ENCODE results near the gene CEP350. TPM values are rescaled to one million over a fixed set of nuclear protein-coding genes. Genes with fewer than 3 reads are reported as not detected.
A peak's percentile ranks its signal among the peaks of the same experiment; 100 is the strongest.

Gene CEP350
- polyA plus RNA-seq, 1 donor (not counting 4 experiments of a cell fraction or from before 2014, with no cell fraction given) = 12.0 TPM

GRCh38 chr1:180156201-180156600 is 201.6 kb downstream of the CEP350 start:
- Histone ChIP-seq H4K20me1 (ENCODE audit: control insufficient read depth, extremely low read depth, insufficient read depth, low read length) (peaks cover 3% of the 10 kb centered on the region), H3K4me3 (ENCODE audit: control insufficient read depth in 2 of 3, extremely low read depth in 1 of 3, insufficient read depth in 2 of 3, low read depth in 1 of 3, low read length in 3 of 3) (peak overlapping the region in 2 of 3 experiments; percentile 79 to 88), H3K9me3 (ENCODE audit: control insufficient read depth, low read depth, low read length) (no peaks in the 10 kb centered on the region), H3K4me2 (ENCODE audit: control insufficient read depth, extremely low read depth, insufficient read depth, low read depth, low read length) (peak overlapping the region; percentile 88), H3K9ac (ENCODE audit: control insufficient read depth, extremely low read depth, insufficient read depth, low read length) (no peak overlapping the region), H3K9me1 (ENCODE audit: control insufficient read depth, extremely low read depth, insufficient read depth, low read length) (peaks cover 7% of the 10 kb centered on the region), H3K4me1 (ENCODE audit: control insufficient read depth, extremely low read depth, insufficient read depth, low read length) (peaks cover 37% of the 10 kb centered on the region), H3K27ac (ENCODE audit: control insufficient read depth, insufficient read depth, low read length) (no peak overlapping the region), H3K27me3 (ENCODE audit: control insufficient read depth, extremely low read depth, insufficient read depth, low read length) (no peaks in the 10 kb centered on the region), H3K36me3 (ENCODE audit: control insufficient read depth in 2 of 2, extremely low read depth in 1 of 2, insufficient read depth in 2 of 2, low read length in 2 of 2) (peaks cover 4 to 6% of the 10 kb centered on the region in 2 experiments), H2AFZ (ENCODE audit: control insufficient read depth, low read length) (no peak overlapping the region), H3K79me2 (ENCODE audit: control insufficient read depth, insufficient read depth, low read length) (peaks cover 50% of the 10 kb centered on the region)
- FAIRE-seq (no peak), DNase-seq (ENCODE audit: low read depth, low spot score) (no peak)
- TF ChIP-seq EZH2 (IDR thresholded peaks at IDR 0.05; ENCODE audit: low read length) = no peak
- dilution Hi-C loops (cut with MboI; ENCODE audit: extremely low pct_ligation_motif_present, low sequenced_read_pairs) = no loop called here

- peaks cover 51% of the 10 kb centered on the region for H3K79me2 ChIP-seq (ENCODE audit: control insufficient read depth, insufficient read depth, low read length)
- H3K27ac ChIP-seq (ENCODE audit: control insufficient read depth, insufficient read depth, low read length) = no peak overlapping the region
Observed at GRCh38 chr1:180156631-180157091, 202.1 kb downstream of the CEP350 start.

More at GRCh38 chr1:180156631-180157091, 202.1 kb downstream of the CEP350 start:
- H3K4me2 ChIP-seq (ENCODE audit: control insufficient read depth, extremely low read depth, insufficient read depth, low read depth, low read length) = peak overlapping the region; percentile 88
- no peak for FAIRE-seq
- H3K27me3 ChIP-seq (ENCODE audit: control insufficient read depth, extremely low read depth, insufficient read depth, low read length) = no peaks in the 10 kb centered on the region
- dilution Hi-C loops (cut with MboI; ENCODE audit: extremely low pct_ligation_motif_present, low sequenced_read_pairs) = no loop called here
- no peak for DNase-seq (ENCODE audit: low read depth, low spot score)
- H3K9me3 ChIP-seq (ENCODE audit: control insufficient read depth, low read depth, low read length) = no peaks in the 10 kb centered on the region
- peaks cover 9% of the 10 kb centered on the region for H3K9me1 ChIP-seq (ENCODE audit: control insufficient read depth, extremely low read depth, insufficient read depth, low read length)
- H3K36me3 ChIP-seq (ENCODE audit: control insufficient read depth in 2 of 2, extremely low read depth in 1 of 2, insufficient read depth in 2 of 2, low read length in 2 of 2) = peaks cover 4 to 6% of the 10 kb centered on the region in 2 experiments
- no peak overlapping the region for H3K9ac ChIP-seq (ENCODE audit: control insufficient read depth, extremely low read depth, insufficient read depth, low read length)
- no peak for TF ChIP-seq EZH2 (IDR thresholded peaks at IDR 0.05; ENCODE audit: low read length)
- no peak for TF ChIP-seq CTCF (optimal IDR thresholded peaks at IDR 0.05 in 1 of 3, IDR thresholded peaks at IDR 0.05 in 1 of 3, conservative IDR thresholded peaks at IDR 0.05 in 1 of 3; ENCODE audit: extremely low read depth in 1 of 3, insufficient read depth in 2 of 3, low read length in 3 of 3)
- no peak overlapping the region for H2AFZ ChIP-seq (ENCODE audit: control insufficient read depth, low read length)
- H4K20me1 ChIP-seq (ENCODE audit: control insufficient read depth, extremely low read depth, insufficient read depth, low read length) = peaks cover 3% of the 10 kb centered on the region
- H3K4me3 ChIP-seq (ENCODE audit: control insufficient read depth in 2 of 3, extremely low read depth in 1 of 3, insufficient read depth in 2 of 3, low read depth in 1 of 3, low read length in 3 of 3) = peak overlapping the region in 1 of 3 experiments; percentile 88
- peaks cover 32% of the 10 kb centered on the region for H3K4me1 ChIP-seq (ENCODE audit: control insufficient read depth, extremely low read depth, insufficient read depth, low read length)

Data from keratinocyte (primary cell).